ENCODE data around the gene PACSIN3.

The PACSIN3 gene

GRCh38 chr11:47152126-47152952 lies 33.9 kb downstream of the PACSIN3 start:
- no peak overlapping the region for H3K27ac ChIP-seq (ENCODE audit: low read length)
- no peak for TF ChIP-seq CTCF (IDR thresholded peaks at IDR 0.05; ENCODE audit: low read depth, low read length)
- no peak for TF ChIP-seq EZH2phosphoT487 (IDR thresholded peaks at IDR 0.05; ENCODE audit: low read depth)
- H2AFZ ChIP-seq (ENCODE audit: low read depth, low read length): no peak overlapping the region
- H3K9me3 ChIP-seq (ENCODE audit: insufficient read depth, low read length): no peaks in the 10 kb centered on the region
- H3K36me3 ChIP-seq (replicated peaks; ENCODE audit: low read depth, low read length): no peaks in the 10 kb centered on the region
- no peaks in the 10 kb centered on the region for H3K27me3 ChIP-seq (ENCODE audit: low read depth, low read length)
- no peak overlapping the region for H3K9ac ChIP-seq (ENCODE audit: low read length)
- H4K20me1 ChIP-seq (ENCODE audit: insufficient read depth, low read length): no peaks in the 10 kb centered on the region
- no peaks in the 10 kb centered on the region for H3K79me2 ChIP-seq (ENCODE audit: low read length)
- H3K4me2 ChIP-seq (ENCODE audit: low read length): no peak overlapping the region
- no peaks in the 10 kb centered on the region for H3K4me1 ChIP-seq (ENCODE audit: low read length)
- H3K4me3 ChIP-seq (ENCODE audit: low read length): no peak overlapping the region

GRCh38 chr11:47149782-47150181 lies 36.5 kb downstream of the PACSIN3 start:
- Histone ChIP-seq H3K4me2 (ENCODE audit: low read length) (no peak overlapping the region), H3K27me3 (ENCODE audit: low read depth, low read length) (no peaks in the 10 kb centered on the region), H4K20me1 (ENCODE audit: insufficient read depth, low read length) (no peaks in the 10 kb centered on the region), H3K4me1 (ENCODE audit: low read length) (no peaks in the 10 kb centered on the region), H3K27ac (ENCODE audit: low read length) (no peak overlapping the region), H3K9ac (ENCODE audit: low read length) (no peak overlapping the region), H3K79me2 (ENCODE audit: low read length) (no peaks in the 10 kb centered on the region), H3K36me3 (replicated peaks; ENCODE audit: low read depth, low read length) (no peaks in the 10 kb centered on the region), H3K9me3 (ENCODE audit: insufficient read depth, low read length) (no peaks in the 10 kb centered on the region), H2AFZ (ENCODE audit: low read depth, low read length) (no peak overlapping the region), H3K4me3 (ENCODE audit: low read length) (no peak overlapping the region)
- TF ChIP-seq CTCF (IDR thresholded peaks at IDR 0.05; ENCODE audit: low read depth, low read length) (no peak), EZH2phosphoT487 (IDR thresholded peaks at IDR 0.05; ENCODE audit: low read depth) (no peak)

- no peaks in the 10 kb centered on the region for H3K79me2 ChIP-seq (ENCODE audit: low read length)
- H4K20me1 ChIP-seq (ENCODE audit: insufficient read depth, low read length): no peaks in the 10 kb centered on the region
- H2AFZ ChIP-seq (ENCODE audit: low read depth, low read length): no peak overlapping the region
- no peaks in the 10 kb centered on the region for H3K4me1 ChIP-seq (ENCODE audit: low read length)
- no peaks in the 10 kb centered on the region for H3K36me3 ChIP-seq (replicated peaks; ENCODE audit: low read depth, low read length)
- H3K27me3 ChIP-seq (ENCODE audit: low read depth, low read length): no peaks in the 10 kb centered on the region
- TF ChIP-seq CTCF (IDR thresholded peaks at IDR 0.05; ENCODE audit: low read depth, low read length) (no peak), EZH2phosphoT487 (IDR thresholded peaks at IDR 0.05; ENCODE audit: low read depth) (no peak)
- no peak overlapping the region for H3K9ac ChIP-seq (ENCODE audit: low read length)
- H3K4me2 ChIP-seq (ENCODE audit: low read length): no peak overlapping the region
- no peak overlapping the region for H3K27ac ChIP-seq (ENCODE audit: low read length)
- no peaks in the 10 kb centered on the region for H3K9me3 ChIP-seq (ENCODE audit: insufficient read depth, low read length)
- no peak overlapping the region for H3K4me3 ChIP-seq (ENCODE audit: low read length)
These were observed 37.2 kb downstream of the PACSIN3 start for GRCh38 chr11:47148903-47149531.

- Histone ChIP-seq H2AFZ (ENCODE audit: low read depth, low read length) (no peak overlapping the region), H3K4me3 (ENCODE audit: low read length) (no peak overlapping the region), H4K20me1 (ENCODE audit: insufficient read depth, low read length) (no peaks in the 10 kb centered on the region), H3K36me3 (replicated peaks; ENCODE audit: low read depth, low read length) (no peaks in the 10 kb centered on the region), H3K9me3 (ENCODE audit: insufficient read depth, low read length) (no peaks in the 10 kb centered on the region), H3K79me2 (ENCODE audit: low read length) (no peaks in the 10 kb centered on the region), H3K9ac (ENCODE audit: low read length) (no peak overlapping the region), H3K4me1 (ENCODE audit: low read length) (no peaks in the 10 kb centered on the region), H3K27me3 (ENCODE audit: low read depth, low read length) (no peaks in the 10 kb centered on the region), H3K4me2 (ENCODE audit: low read length) (no peak overlapping the region), H3K27ac (ENCODE audit: low read length) (no peak overlapping the region)
- no peak for TF ChIP-seq CTCF (IDR thresholded peaks at IDR 0.05; ENCODE audit: low read depth, low read length)
- TF ChIP-seq EZH2phosphoT487 (IDR thresholded peaks at IDR 0.05; ENCODE audit: low read depth): no peak
These were observed 38.0 kb downstream of the PACSIN3 start for GRCh38 chr11:47148270-47148669.

Data from OCI-LY3 (cell line).